ENCODE results near the gene THSD8.

- no peak for TF ChIP-seq CTCF (IDR thresholded peaks at IDR 0.05)
- TF ChIP-seq POLR2AphosphoS5 (IDR thresholded peaks at IDR 0.05): no peak
- no peak for TF ChIP-seq EP300 (IDR thresholded peaks at IDR 0.05)
- TF ChIP-seq POLR2A (IDR thresholded peaks at IDR 0.05): no peak
These were observed 13.7 kb upstream of the THSD8 start for GRCh38 chr19:12788042-12788681.
